ENCODE results near the gene OLFML2A.

The OLFML2A gene

DNA sequence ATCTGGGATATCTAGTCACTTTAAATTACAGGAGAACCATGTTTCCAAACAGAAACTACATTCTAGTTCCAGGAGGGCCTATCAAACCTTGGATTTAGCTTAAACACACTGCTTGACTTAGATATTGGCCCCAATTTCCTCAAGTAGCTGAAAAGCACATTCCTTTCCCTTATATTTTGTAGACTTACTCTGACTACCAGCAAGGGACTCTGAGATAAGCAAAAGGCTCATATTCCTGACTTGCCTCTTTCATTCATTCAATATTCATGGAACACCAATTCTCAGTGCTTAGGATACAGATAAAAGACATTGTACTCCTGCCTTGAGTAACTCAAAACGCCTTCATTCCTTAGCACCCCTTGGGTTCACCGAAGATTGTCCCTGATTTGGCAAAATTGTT is 17.6 kb upstream of the OLFML2A start:
- Histone ChIP-seq H3F3A (ENCODE audit: low read depth) (no peaks in the 10 kb centered on the region), H3K9me2 (replicated peaks; ENCODE audit: low read depth, low read length) (no peaks in the 10 kb centered on the region), H3K27me3 (ENCODE audit: insufficient read depth, low read length, poor library complexity, severe bottlenecking) (no peaks in the 10 kb centered on the region), H3K4me3 (ENCODE audit: low read length, poor library complexity, severe bottlenecking) (no peak overlapping the region), H3K4me1 (ENCODE audit: insufficient read depth, low read length, poor library complexity, severe bottlenecking) (peaks cover 6% of the 10 kb centered on the region), H2AFZ (ENCODE audit: low read length) (no peak overlapping the region), H3K79me2 (ENCODE audit: insufficient read depth, low read length) (no peaks in the 10 kb centered on the region), H3K9me3 (ENCODE audit: insufficient read depth, low read depth, low read length) (no peaks in the 10 kb centered on the region), H4K20me1 (ENCODE audit: insufficient read depth, low read length, poor library complexity, severe bottlenecking) (no peaks in the 10 kb centered on the region), H3K36me3 (ENCODE audit: insufficient read depth, low read length) (no peaks in the 10 kb centered on the region), H3K9ac (ENCODE audit: low read depth, low read length, poor library complexity, severe bottlenecking) (no peak overlapping the region), H3K4me2 (ENCODE audit: low read depth, low read length, poor library complexity, severe bottlenecking) (no peak overlapping the region)
- TF ChIP-seq EZH2phosphoT487 (IDR thresholded peaks at IDR 0.05; ENCODE audit: borderline replicate concordance) = no peak
- TF ChIP-seq, protein P1, sequence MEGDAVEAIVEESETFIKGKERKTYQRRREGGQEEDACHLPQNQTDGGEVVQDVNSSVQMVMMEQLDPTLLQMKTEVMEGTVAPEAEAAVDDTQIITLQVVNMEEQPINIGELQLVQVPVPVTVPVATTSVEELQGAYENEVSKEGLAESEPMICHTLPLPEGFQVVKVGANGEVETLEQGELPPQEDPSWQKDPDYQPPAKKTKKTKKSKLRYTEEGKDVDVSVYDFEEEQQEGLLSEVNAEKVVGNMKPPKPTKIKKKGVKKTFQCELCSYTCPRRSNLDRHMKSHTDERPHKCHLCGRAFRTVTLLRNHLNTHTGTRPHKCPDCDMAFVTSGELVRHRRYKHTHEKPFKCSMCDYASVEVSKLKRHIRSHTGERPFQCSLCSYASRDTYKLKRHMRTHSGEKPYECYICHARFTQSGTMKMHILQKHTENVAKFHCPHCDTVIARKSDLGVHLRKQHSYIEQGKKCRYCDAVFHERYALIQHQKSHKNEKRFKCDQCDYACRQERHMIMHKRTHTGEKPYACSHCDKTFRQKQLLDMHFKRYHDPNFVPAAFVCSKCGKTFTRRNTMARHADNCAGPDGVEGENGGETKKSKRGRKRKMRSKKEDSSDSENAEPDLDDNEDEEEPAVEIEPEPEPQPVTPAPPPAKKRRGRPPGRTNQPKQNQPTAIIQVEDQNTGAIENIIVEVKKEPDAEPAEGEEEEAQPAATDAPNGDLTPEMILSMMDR (conservative IDR thresholded peaks at IDR 0.05; ENCODE audit: low read length) = no peak

DNA sequence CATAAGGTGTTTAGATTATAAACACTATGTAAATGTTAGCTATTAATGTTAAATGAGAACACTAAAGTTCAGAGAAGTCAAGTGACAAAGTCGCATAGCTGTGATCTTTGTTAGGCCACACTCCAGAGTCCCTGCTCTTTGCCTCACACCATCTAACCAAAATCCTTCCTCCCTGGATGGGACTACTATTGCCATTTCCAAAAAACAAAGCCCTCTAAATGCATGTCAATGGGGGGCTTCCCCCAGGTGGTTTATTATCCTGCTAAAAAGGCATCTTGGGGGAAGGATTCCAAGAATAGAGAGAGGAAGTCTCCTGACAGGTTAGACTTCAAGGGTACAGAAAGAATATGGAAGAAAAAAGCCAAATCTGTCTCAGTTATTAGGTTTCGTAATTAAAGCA is 16.2 kb upstream of the OLFML2A start:
- Histone ChIP-seq H3K36me3 (ENCODE audit: insufficient read depth, low read length) (no peaks in the 10 kb centered on the region), H2AFZ (ENCODE audit: low read length) (no peak overlapping the region), H4K20me1 (ENCODE audit: insufficient read depth, low read length, poor library complexity, severe bottlenecking) (no peaks in the 10 kb centered on the region), H3K4me3 (ENCODE audit: low read length, poor library complexity, severe bottlenecking) (no peak overlapping the region), H3K79me2 (ENCODE audit: insufficient read depth, low read length) (0 out of 2 replicates have a peak, but pooled peaks cover under 1% of the 10 kb centered on the region), H3F3A (ENCODE audit: low read depth) (no peaks in the 10 kb centered on the region), H3K9me3 (ENCODE audit: insufficient read depth, low read depth, low read length) (no peaks in the 10 kb centered on the region), H3K9ac (ENCODE audit: low read depth, low read length, poor library complexity, severe bottlenecking) (no peak overlapping the region), H3K4me1 (ENCODE audit: insufficient read depth, low read length, poor library complexity, severe bottlenecking) (peaks cover 6% of the 10 kb centered on the region), H3K9me2 (replicated peaks; ENCODE audit: low read depth, low read length) (no peaks in the 10 kb centered on the region), H3K4me2 (ENCODE audit: low read depth, low read length, poor library complexity, severe bottlenecking) (no peak overlapping the region), H3K27me3 (ENCODE audit: insufficient read depth, low read length, poor library complexity, severe bottlenecking) (no peaks in the 10 kb centered on the region)
- no peak for TF ChIP-seq EZH2phosphoT487 (IDR thresholded peaks at IDR 0.05; ENCODE audit: borderline replicate concordance)
- TF ChIP-seq, protein P1 (conservative IDR thresholded peaks at IDR 0.05; ENCODE audit: low read length) = no peak

DNA sequence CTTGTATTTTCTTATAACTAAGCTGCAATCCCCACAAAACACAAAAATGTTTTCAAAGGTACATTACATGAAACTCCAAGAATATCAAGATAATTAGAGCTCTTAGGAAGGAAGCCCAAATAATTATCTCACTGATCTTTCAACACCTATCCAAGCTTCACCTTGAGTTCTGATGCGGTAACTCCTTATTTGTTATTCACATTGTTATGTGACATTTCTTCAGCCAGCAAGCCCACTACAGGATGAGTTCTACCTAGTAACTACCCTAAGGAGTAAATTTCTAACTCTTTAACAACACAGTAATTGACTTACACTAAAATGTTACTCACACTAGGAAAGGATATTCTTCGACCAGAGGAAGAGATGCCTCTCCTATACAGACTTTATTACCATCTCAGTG is 15.7 kb upstream of the OLFML2A start:
- H3K9ac ChIP-seq (ENCODE audit: low read depth, low read length, poor library complexity, severe bottlenecking) = no peak overlapping the region
- H2AFZ ChIP-seq (ENCODE audit: low read length) = no peak overlapping the region
- no peaks in the 10 kb centered on the region for H3K9me2 ChIP-seq (replicated peaks; ENCODE audit: low read depth, low read length)
- TF ChIP-seq, protein P1 (conservative IDR thresholded peaks at IDR 0.05; ENCODE audit: low read length) = no peak
- TF ChIP-seq EZH2phosphoT487 (IDR thresholded peaks at IDR 0.05; ENCODE audit: borderline replicate concordance) = no peak
- H3K9me3 ChIP-seq (ENCODE audit: insufficient read depth, low read depth, low read length) = no peaks in the 10 kb centered on the region
- peaks cover 6% of the 10 kb centered on the region for H3K4me1 ChIP-seq (ENCODE audit: insufficient read depth, low read length, poor library complexity, severe bottlenecking)
- no peak overlapping the region for H3K4me3 ChIP-seq (ENCODE audit: low read length, poor library complexity, severe bottlenecking)
- H3K27me3 ChIP-seq (ENCODE audit: insufficient read depth, low read length, poor library complexity, severe bottlenecking) = no peaks in the 10 kb centered on the region
- no peaks in the 10 kb centered on the region for H4K20me1 ChIP-seq (ENCODE audit: insufficient read depth, low read length, poor library complexity, severe bottlenecking)
- H3K36me3 ChIP-seq (ENCODE audit: insufficient read depth, low read length) = no peaks in the 10 kb centered on the region
- no peaks in the 10 kb centered on the region for H3F3A ChIP-seq (ENCODE audit: low read depth)
- 0 out of 2 replicates have a peak, but pooled peaks cover 5% of the 10 kb centered on the region for H3K79me2 ChIP-seq (ENCODE audit: insufficient read depth, low read length)
- H3K4me2 ChIP-seq (ENCODE audit: low read depth, low read length, poor library complexity, severe bottlenecking) = no peak overlapping the region
